ENCODE results near the gene SLC39A8.

- TF ChIP-seq CTCF (IDR thresholded peaks at IDR 0.05) = no peak
- no peak for TF ChIP-seq POLR2A (IDR thresholded peaks at IDR 0.05)
Measured at GRCh38 chr4:102352781-102353180, 7.5 kb upstream of the SLC39A8 start.
